Peyer's patch (tissue), 4 donors: Measurements from ENCODE around the gene MPZL3.

ENCODE experiments used
- POLR2A ChIP-seq, 2 donors: fragments of 450-650 bp; IDR thresholded peaks; one replicate each; pipeline ENCODE4 v1.5.1; 2017; ENCODE audit warnings: antibody characterized with exemption in 2 of 2, mild to moderate bottlenecking in 2 of 2, moderate library complexity in 2 of 2
- TF ChIP-seq, protein P1 (sequence below), 6 experiments: fragments of 450-650 bp in 4 of 6; fragments of 200-600 bp in 2 of 6; sonication (generic) in 1 of 6; IDR thresholded peaks; one replicate each; pipeline ENCODE4 v1.5.1; 2017 to 2019; ENCODE audit warnings: antibody characterized with exemption in 6 of 6, mild to moderate bottlenecking in 3 of 6, moderate library complexity in 1 of 6

- no peak for TF ChIP-seq POLR2A (IDR thresholded peaks at IDR 0.05)
- TF ChIP-seq, protein P1, sequence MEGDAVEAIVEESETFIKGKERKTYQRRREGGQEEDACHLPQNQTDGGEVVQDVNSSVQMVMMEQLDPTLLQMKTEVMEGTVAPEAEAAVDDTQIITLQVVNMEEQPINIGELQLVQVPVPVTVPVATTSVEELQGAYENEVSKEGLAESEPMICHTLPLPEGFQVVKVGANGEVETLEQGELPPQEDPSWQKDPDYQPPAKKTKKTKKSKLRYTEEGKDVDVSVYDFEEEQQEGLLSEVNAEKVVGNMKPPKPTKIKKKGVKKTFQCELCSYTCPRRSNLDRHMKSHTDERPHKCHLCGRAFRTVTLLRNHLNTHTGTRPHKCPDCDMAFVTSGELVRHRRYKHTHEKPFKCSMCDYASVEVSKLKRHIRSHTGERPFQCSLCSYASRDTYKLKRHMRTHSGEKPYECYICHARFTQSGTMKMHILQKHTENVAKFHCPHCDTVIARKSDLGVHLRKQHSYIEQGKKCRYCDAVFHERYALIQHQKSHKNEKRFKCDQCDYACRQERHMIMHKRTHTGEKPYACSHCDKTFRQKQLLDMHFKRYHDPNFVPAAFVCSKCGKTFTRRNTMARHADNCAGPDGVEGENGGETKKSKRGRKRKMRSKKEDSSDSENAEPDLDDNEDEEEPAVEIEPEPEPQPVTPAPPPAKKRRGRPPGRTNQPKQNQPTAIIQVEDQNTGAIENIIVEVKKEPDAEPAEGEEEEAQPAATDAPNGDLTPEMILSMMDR (IDR thresholded peaks at IDR 0.05) = no peak
Measured at GRCh38 chr11:118264569-118265465, 12.7 kb upstream of the MPZL3 start.
